Upper lobe of left lung (tissue), 4 donors: ENCODE results near the gene GOSR2.

Experiments used
- CTCF ChIP-seq, 6 experiments: fragments of 450-650 bp in 4 of 6; fragments of 200-600 bp in 2 of 6; sonication (generic) in 2 of 6; IDR thresholded peaks; one replicate each; pipeline ENCODE4 v1.5.1; 2016 to 2019; ENCODE audit warnings: antibody characterized with exemption in 6 of 6
- POLR2A ChIP-seq, 4 donors: fragments of 450-650 bp; IDR thresholded peaks; one replicate each; pipeline ENCODE4 v1.5.1; 2016 to 2017; ENCODE audit warnings: antibody characterized with exemption in 4 of 4, mild to moderate bottlenecking in 2 of 4
- POLR2AphosphoS5 ChIP-seq, 2 donors: sonication (generic); formaldehyde crosslinking; IDR thresholded peaks; one replicate each; pipeline ENCODE4 v1.5.1; 2017; ENCODE audit warnings: antibody characterized with exemption in 2 of 2

- TF ChIP-seq POLR2A (IDR thresholded peaks at IDR 0.05), result no peak
- no peak for TF ChIP-seq CTCF (IDR thresholded peaks at IDR 0.05)
- TF ChIP-seq POLR2AphosphoS5 (IDR thresholded peaks at IDR 0.05), result no peak
These were observed 63.4 kb downstream of the GOSR2 start for GRCh38 chr17:46986366-46986765.
